KMS-11 (cell line): ENCODE data around the gene OXA1L.
"Not testable (repeated sequence)": the region's sequence is repeated elsewhere in the genome, so short reads cannot be mapped to it uniquely, and the experiment has no call there.

Experiments used
- H2AFZ ChIP-seq: fragments of 200-600 bp; sonication (generic); 2 replicates; pipeline ENCODE4 v1.6.1; 2016; ENCODE audit warnings: antibody characterized with exemption, mixed run types, low read depth
- H3K27ac ChIP-seq: fragments of 200-600 bp; sonication (generic); 2 replicates; pipeline ENCODE4 v1.6.1; 2016; ENCODE audit warnings: mild to moderate bottlenecking, mixed run types
- H3K27me3 ChIP-seq: fragments of 200-600 bp; sonication (generic); 2 replicates; pipeline ENCODE4 v1.6.1; 2017; ENCODE audit warnings: mild to moderate bottlenecking, low read depth, mixed run types, moderate library complexity; ENCODE audit not compliant: insufficient read depth
- H3K36me3 ChIP-seq: fragments of 200-600 bp; sonication (generic); 2 replicates; pipeline ENCODE4 v1.6.1; 2017; ENCODE audit warnings: mild to moderate bottlenecking, mixed run types; ENCODE audit not compliant: insufficient read depth
- H3K4me1 ChIP-seq: fragments of 200-600 bp; sonication (generic); 2 replicates; pipeline ENCODE4 v1.6.1; 2016; ENCODE audit warnings: mild to moderate bottlenecking, low read depth, mixed run types; ENCODE audit not compliant: poor library complexity, severe bottlenecking
- H3K4me2 ChIP-seq: fragments of 200-600 bp; sonication (generic); 2 replicates; pipeline ENCODE4 v1.7.0; 2016; ENCODE audit warnings: mild to moderate bottlenecking, mixed run types
- H3K4me3 ChIP-seq: fragments of 200-600 bp; sonication (generic); IDR thresholded peaks from 2 replicates; pipeline ENCODE4 v1.6.1; 2017; ENCODE audit warnings: low read depth, low read length, mixed read lengths; ENCODE audit not compliant: insufficient read depth
- H3K79me2 ChIP-seq: fragments of 200-600 bp; sonication (generic); 2 replicates; pipeline ENCODE4 v1.6.1; 2016; ENCODE audit warnings: low read depth, mixed run types; ENCODE audit not compliant: insufficient read depth
- H3K9ac ChIP-seq: fragments of 200-600 bp; sonication (generic); 2 replicates; pipeline ENCODE4 v1.6.1; 2016; ENCODE audit warnings: mild to moderate bottlenecking, mixed run types
- H4K20me1 ChIP-seq: fragments of 200-600 bp; sonication (generic); 2 replicates; pipeline ENCODE4 v1.6.1; 2016; ENCODE audit warnings: mild to moderate bottlenecking, mixed run types; ENCODE audit not compliant: insufficient read depth
- TF ChIP-seq, protein P1 (sequence below): fragments of 200-600 bp; sonication (generic); conservative IDR thresholded peaks from 2 replicates; pipeline ENCODE4 v1.6.1; 2017; ENCODE audit warnings: low read depth, mild to moderate bottlenecking, antibody characterized with exemption, low read length, moderate library complexity, mixed read lengths

OXA1L gene

GRCh38 chr14:22766457-22767322 is at the start of gene OXA1L:
OXA1L (plus strand) TSS chr14:22766688; CDS start chr14:22766702, 14 bp downstream.
- Histone ChIP-seq H3K4me3 (no peak within 1 kb of the TSS), H3K4me1 (peaks cover 24% of the 10 kb centered on the region), H2AFZ (peak within 1 kb of the TSS; percentile 82), H4K20me1 (no peaks in the 10 kb centered on the region), H3K4me2 (peak within 1 kb of the TSS; percentile 99), H3K9ac (peak within 1 kb of the TSS; percentile 98), H3K27ac (peak within 1 kb of the TSS; percentile 98), H3K27me3 (no peaks in the 10 kb centered on the region), H3K79me2 (peaks cover 35% of the 10 kb centered on the region), H3K36me3 (peaks cover 7% of the 10 kb centered on the region; the same call in 1 of the 2 replicates)
- TF ChIP-seq, protein P1, sequence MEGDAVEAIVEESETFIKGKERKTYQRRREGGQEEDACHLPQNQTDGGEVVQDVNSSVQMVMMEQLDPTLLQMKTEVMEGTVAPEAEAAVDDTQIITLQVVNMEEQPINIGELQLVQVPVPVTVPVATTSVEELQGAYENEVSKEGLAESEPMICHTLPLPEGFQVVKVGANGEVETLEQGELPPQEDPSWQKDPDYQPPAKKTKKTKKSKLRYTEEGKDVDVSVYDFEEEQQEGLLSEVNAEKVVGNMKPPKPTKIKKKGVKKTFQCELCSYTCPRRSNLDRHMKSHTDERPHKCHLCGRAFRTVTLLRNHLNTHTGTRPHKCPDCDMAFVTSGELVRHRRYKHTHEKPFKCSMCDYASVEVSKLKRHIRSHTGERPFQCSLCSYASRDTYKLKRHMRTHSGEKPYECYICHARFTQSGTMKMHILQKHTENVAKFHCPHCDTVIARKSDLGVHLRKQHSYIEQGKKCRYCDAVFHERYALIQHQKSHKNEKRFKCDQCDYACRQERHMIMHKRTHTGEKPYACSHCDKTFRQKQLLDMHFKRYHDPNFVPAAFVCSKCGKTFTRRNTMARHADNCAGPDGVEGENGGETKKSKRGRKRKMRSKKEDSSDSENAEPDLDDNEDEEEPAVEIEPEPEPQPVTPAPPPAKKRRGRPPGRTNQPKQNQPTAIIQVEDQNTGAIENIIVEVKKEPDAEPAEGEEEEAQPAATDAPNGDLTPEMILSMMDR, result no peak

- H3K4me2 ChIP-seq, result no peak overlapping the region
- H3K27me3 ChIP-seq, result no peaks in the 10 kb centered on the region
- no peak overlapping the region for H3K27ac ChIP-seq
- TF ChIP-seq, protein P1, result no peak
- H3K4me1 ChIP-seq, result no peaks in the 10 kb centered on the region
- H3K79me2 ChIP-seq, result no peaks in the 10 kb centered on the region
- H3K9ac ChIP-seq, result no peak overlapping the region
- H3K4me3 ChIP-seq, result no peak overlapping the region
- H2AFZ ChIP-seq, result no peak overlapping the region
- no peaks in the 10 kb centered on the region for H3K36me3 ChIP-seq
- H4K20me1 ChIP-seq, result no peaks in the 10 kb centered on the region
Observed at GRCh38 chr14:22718091-22718490, 48.4 kb upstream of the OXA1L start.

- H3K4me3 ChIP-seq, result no peak overlapping the region
- H3K27ac ChIP-seq, result no peak overlapping the region
- H3K4me2 ChIP-seq, result no peak overlapping the region
- no peaks in the 10 kb centered on the region for H3K27me3 ChIP-seq
- no peaks in the 10 kb centered on the region for H3K36me3 ChIP-seq
- H3K79me2 ChIP-seq, result no peaks in the 10 kb centered on the region
- no peaks in the 10 kb centered on the region for H4K20me1 ChIP-seq
- no peaks in the 10 kb centered on the region for H3K4me1 ChIP-seq
- TF ChIP-seq, protein P1, result no peak
- H3K9ac ChIP-seq, result no peak overlapping the region
- H2AFZ ChIP-seq, result no peak overlapping the region
Observed at GRCh38 chr14:22721213-22721612, 45.3 kb upstream of the OXA1L start.

DNA sequence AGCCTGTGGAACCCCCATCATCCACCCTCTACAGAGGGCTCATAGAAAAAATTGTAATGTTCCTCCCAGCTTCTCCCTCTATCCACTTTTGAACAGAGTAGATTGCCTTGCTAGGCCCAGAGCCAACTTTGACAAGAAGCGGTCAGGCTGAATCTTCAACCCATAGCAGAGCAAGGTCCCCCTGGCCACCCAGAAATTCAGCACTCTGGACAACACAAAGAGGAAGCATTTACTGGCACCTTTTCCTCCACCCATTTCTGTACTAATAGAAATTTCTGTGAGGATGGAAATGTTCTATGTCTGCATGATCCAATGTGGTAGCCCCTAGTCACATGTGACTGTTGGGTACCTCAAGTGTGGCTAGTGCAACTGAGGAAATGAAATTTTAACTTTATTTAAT is 42.7 kb upstream of the OXA1L start:
- Histone ChIP-seq H4K20me1 (no peaks in the 10 kb centered on the region), H3K9ac (no peak overlapping the region), H3K27me3 (no peaks in the 10 kb centered on the region), H3K36me3 (no peaks in the 10 kb centered on the region), H3K4me2 (no peak overlapping the region), H3K27ac (no peak overlapping the region), H3K4me1 (no peaks in the 10 kb centered on the region), H2AFZ (no peak overlapping the region), H3K79me2 (no peaks in the 10 kb centered on the region), H3K4me3 (no peak overlapping the region)
- TF ChIP-seq, protein P1, result no peak

DNA sequence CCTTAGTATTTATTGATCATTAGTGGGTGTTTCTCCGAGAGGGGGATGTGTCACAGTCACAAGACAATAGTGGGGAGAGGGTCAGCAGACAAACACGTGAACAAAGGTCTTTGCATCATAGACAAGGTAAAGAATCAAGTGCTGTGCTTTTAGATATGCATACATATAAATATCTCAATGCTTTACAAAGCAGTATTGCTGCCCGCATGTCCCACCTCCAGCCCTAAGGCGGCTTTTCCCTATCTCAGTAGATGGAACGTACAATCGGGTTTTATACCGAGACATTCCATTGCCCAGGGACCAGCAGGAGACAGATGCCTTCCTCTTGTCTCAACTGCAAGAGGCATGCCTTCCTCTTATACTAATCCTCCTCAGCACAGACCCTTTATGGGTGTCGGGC is 41.6 kb upstream of the OXA1L start:
- not testable (repeated sequence) for H3K4me3 ChIP-seq, H3K9ac ChIP-seq, H4K20me1 ChIP-seq, H3K4me2 ChIP-seq, H3K79me2 ChIP-seq, H3K27ac ChIP-seq, H2AFZ ChIP-seq, H3K27me3 ChIP-seq, H3K36me3 ChIP-seq, H3K4me1 ChIP-seq

DNA sequence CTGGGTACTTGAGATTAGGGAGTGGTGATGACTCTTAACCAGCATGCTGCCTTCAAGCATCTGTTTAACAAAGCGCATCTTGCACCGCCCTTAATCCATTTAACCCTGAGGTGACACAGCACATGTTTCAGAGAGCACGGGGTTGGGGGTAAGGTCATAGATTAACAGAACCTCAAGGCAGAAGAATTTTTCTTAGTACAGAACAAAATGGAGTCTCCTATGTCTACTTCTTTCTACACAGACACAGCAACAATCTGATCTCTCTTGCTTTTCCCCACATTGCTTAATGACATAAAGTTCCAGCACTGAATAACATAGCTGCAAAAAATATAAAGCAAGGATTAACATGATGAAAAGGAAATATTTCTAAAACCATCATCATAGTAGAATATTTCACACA is 41.1 kb upstream of the OXA1L start:
- not testable (repeated sequence) for H3K36me3 ChIP-seq, H3K4me3 ChIP-seq, H2AFZ ChIP-seq, H3K27me3 ChIP-seq, H4K20me1 ChIP-seq, H3K4me2 ChIP-seq, H3K27ac ChIP-seq, H3K4me1 ChIP-seq, H3K79me2 ChIP-seq, H3K9ac ChIP-seq
